NCI-H1694 (cell line): ENCODE results near the gene STXBP6.
"Not testable (repeated sequence)": the region's sequence is repeated elsewhere in the genome, so short reads cannot be mapped to it uniquely, and the experiment has no call there.

Experiments
- DNase-seq: peaks from one replicate; lab custom pipeline; 2025; lab: John Stamatoyannopoulos, UW

Gene STXBP6

DNA sequence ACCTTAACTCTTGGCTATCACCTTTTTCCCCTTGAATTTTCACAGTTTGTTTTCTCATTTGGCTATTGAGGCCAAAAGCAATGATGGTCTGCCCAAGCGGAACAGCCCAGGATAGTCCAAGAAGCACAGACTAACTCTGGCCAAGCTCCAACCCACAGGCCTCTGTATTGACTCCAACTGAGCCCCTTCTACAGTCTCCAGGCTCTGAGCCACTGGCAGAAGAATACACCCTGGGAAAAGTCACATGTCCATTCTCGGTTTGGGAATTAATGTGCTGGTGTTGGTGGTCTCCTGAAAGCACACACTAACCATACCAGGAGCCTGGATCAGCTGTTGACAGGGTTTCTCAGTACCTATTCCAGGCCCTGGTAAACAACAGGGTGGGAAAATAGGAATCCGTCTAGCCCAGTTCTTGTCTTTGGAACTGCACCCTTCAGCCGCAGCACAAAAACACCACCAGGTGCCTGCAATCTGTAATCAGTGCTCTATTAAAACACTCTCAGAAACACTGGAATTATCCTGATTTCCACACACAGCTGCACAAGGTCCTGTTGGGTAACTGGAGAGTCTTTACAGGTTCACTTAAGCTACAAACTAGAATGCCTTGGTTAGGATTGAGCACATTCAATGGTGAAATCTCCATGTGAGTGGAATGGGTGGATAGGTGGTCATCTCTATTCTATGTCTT lies 63.6 kb downstream of the STXBP6 start:
- no peak for DNase-seq

DNA sequence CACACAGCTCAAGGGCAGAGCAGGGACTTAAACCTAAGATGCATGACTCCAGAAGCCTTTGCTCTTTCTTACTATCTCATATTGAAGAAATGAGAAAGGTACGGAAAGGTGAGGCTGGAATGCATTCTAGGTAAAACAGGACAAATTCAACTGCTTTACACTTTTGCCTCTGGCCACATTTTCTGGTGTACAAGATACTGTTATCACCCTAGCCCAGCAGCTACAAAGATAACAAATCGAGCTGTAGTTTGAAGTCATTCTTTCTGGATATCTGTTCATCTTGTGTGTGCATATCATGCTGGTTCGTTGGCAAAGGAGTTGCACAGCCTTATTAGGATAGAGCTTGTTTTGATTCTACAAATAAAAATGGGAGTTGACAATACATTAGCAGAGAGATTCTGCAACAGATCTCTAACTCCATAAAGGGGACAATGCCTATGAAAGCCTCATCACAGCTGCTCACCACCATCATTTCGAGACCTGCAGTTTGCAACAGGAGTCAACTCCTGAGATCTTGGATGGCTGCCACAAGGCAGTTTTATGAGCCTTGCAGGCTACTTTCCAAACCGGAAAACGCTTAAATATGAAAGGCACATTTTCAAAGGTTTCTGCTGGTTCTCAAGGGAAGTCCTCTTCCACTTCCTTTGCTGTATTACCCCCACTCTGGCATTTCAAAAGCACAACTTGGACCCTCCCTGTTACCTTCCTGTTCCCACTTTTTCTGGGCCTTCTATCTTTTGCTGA lies 64.9 kb downstream of the STXBP6 start:
- DNase-seq: no peak

DNA sequence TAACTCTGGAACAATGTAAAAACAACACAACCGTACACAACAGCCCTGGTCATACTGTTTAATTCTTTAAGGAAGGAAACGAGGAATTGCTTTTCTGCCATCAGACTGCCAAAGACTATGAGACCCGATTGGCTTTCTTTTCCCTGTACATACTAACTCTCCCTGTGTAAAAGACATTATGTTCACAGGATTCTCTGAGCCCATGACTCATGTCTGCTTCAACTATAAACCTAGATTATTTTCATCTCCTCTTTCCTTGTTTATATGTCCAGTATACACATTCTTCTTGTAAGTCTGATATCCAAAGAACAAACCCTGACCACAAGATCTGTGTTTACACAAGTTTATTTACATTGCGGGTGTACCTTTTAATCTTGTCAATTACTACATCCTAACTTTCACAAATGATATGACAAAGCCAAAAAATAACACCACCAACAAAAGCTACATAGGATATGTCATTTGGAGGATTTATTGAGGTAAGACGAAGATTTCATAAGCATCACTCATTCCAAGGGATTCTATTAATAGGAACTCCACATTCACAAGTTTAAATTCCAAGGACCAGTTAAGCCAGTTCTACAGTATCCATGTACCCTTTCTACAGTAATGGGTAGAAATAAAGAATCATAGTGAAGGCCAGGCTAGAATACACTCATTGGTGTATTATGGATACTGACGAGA lies 67.3 kb downstream of the STXBP6 start:
- DNase-seq: no peak

DNA sequence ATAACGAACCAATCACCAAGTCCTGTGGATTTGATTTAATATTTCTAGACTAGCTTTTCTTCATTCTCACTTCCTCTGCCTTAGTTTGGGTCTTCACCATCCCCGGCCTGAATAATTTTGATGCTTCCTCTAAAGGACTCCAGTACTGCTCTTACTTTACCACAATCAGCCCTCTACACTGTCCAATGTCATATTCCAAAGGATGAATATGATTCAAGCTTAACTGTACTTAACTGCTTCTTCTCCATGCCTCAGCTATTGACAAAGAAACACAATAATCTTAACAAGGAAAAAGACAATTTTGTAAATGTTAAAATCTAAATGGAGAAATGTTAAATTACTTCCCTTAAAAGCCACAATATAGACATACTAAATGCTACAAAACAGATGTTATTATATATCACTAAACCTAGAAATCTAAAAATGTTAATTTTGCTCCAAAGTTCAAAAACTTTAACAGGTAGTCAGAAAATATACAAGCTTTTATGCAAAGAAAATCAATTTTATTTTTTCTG lies 70.2 kb downstream of the STXBP6 start:
- no peak for DNase-seq

DNA sequence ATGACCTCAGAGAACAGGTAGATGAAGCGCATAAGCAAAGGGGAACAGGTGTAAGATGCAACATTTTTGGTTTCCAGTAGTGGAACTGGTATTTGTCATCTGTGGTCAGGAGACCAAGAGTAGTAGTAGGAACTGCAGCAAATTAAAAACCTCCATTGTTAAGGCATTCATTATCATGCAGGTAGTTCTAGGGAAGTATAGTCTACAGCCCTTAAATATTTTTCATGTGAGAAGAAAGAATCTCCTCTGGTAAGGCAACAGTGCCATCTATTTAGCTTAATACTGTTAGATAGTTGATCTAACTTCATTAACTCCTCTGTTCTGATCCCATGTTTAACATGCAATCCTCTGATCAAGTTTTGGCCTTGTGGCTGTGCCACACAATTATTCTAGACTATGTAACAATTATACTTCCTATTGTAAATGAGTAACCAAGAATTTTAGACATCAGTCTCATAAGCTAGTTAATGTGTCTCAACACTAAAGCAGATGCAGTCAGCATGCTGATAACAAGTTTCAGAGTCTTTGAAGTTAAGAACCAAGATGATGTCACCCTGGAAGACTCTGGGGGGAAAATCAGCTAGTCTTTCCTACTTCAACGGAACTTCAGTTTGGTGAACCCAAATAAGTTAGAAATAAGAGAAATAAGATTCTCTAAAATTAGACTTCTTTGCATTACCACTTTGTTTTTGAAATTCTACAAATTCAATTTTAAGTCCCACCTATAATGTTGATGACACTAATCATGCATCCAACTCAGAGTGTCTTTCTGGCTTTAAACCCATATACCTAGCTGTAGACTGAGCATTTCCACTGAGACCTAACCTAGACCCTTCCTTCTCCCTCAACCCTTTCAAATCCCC lies 70.9 kb downstream of the STXBP6 start:
- DNase-seq: no peak

DNA sequence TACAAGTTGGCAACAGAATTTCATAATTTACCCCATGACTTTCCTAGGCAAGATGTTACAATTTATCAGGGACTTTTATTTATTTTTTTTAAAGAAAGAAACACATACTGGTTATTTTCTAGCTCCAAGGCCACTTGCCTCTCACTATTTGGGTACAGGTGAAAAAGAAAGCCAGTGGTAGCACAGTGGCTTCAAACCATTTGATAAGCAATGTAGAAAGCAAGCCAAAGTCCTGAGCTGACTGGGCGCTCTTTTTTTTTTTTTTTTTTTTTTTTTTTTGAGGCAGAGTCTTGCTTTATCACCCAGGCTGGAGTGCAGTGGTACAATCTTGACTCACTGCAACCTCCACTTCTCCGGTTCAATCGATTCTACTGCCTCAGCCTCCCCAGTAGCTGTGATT lies 73.3 kb downstream of the STXBP6 start:
- no peak for DNase-seq

DNA sequence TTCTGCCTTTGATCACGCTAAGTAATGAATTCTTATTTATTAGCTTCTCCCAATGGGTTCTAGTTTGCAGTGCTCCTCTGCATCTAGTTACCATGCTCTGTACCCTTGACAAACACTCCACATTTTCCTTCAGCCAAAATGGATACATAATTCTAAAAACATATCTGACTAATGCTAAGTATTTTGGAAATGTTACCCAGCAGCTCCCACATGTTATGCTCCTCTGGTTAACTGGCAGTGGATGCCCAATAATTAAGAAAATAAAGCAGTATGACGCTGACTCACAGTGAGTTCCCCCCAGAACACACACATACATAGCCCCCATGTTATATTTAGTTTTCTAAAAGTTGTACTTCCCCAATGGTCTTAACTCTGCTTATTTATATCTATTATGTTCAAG lies 74.6 kb downstream of the STXBP6 start:
- DNase-seq: no peak

DNA sequence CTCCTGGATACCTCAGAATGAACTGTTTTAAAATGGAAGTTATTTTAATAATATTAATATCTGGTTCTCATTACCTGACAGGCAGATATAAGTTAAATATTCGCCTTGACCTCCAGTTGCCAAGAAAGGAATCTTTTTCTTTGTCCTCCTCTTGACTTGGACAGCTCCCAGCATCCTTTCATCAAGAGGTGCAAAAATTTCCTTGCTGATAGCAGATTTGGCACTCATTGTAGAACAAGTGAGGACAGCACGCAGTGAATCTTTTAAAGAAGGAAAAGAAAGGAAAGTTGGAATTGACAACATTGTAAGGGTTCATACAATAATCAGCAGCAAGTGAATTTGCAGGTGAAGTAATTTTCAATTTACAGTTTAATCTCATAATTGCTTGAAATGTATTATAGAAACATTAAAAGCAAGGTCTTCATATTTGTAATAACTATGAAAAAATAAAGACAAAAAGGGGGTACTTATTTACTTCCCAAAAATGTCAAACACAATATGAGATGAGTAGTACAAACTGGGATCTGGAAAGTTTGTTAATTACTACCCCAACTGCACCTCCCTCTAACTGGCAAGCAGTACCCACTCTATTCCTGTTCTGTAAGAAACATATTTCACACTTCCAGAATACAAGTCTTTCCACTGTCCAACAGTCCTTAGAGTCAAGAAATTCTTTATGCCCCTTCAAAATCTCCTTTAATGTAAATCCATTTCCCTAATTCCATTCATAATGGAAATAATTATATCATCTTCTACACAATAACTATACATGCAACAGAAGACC lies 75.2 kb downstream of the STXBP6 start:
- DNase-seq: no peak

DNA sequence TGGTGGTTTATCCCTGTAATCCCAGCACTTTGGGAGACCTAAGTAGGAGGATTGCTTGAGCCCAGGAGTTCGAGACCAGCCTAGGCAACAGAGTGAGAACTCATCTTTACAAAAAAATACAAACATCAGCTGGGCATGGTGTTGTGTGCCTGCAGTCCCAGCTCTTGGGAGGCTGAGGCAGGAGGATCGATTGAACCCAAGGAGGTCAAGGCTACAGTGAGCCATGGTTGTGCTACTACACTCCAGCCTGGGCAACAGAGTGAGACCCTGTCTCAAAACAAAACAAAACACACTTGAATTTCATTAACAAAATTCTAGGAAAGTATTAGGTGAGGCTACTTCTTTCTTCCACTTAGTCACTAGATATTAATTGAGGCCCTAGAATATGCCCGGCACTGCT lies 77.1 kb downstream of the STXBP6 start:
- no peak for DNase-seq

DNA sequence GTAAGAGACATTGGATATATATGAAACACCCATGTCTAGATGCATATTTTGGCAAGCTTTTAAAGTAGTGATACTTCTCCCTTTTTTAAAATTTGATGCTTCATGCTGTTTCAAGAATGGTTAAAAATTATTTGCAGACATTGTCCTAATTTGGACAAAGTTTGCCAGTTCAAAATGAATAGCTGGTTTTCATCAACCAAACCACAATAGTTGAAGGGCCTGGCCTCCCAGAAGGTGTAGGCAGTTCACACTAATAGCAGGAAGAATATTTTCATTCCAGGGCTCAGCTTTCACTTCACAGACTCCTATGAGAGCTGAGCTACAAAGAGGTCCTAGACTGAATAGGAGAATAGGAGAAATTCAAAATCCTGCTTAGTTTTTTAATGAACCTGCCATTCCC lies 78.7 kb downstream of the STXBP6 start:
- DNase-seq: no peak

DNA sequence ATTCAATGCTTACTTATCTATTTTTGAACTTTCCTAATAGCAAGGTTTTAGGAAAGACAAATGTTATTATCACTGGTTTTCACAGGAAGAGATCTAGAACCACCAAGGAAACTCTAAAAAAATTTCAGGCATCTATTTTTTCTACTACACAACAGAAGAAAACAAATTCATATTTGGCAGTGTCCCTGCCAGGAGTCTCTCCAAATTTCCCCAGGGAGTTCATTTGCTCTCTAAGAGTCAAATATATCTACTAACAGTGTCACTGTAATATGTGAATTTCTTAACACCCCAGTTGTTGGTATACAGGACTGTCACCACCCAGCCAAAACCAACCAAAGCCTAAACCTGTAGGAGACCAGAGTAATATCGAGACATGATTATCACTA lies 83.4 kb downstream of the STXBP6 start:
- no peak for DNase-seq

DNA sequence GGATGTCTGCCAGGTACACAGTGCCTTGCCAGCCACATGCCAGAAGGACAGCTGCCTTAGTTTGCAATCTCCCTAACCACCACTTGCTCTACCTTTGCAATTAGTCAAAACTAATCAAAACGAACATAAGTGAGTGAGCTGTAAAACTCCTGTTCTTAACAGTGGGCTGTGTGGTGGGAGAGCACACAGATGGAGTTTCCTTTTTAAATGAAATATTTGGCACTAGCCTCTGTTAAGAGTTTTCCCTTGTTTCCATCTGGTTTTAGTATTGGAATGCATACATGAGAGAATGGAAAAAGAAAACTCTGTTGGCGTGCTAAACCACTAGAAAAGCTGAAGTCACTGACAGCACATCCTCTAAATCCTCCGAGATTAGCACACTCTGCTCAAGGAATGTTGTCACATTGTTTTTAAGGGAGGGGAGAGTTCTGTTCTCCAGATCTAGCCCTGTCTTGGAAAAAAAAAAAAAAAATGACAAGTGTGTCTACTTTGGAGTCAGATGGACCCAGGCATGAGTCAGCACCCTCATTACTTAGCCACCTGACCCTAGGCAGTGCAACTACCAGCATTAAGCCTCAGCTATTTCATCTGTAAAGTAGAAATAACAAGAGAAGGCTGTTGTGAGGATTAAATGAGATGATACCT lies 83.9 kb downstream of the STXBP6 start:
- no peak for DNase-seq

DNA sequence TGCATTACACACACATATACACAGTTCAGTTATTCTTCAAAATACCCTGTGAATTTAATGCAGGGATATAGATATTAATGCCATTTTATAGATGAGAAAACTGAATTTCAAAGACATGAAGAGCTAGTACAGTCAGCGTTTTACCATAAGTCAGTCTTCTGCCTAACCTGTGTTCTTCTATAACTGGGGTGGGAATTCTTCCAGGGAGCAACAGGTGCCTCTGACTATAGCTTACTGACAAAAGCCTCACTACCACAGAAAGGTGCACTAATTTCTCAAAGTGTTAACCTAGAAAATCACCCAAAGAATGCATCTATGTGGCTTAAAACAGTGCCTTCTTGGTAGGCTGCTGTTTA lies 84.4 kb downstream of the STXBP6 start:
- no peak for DNase-seq

DNA sequence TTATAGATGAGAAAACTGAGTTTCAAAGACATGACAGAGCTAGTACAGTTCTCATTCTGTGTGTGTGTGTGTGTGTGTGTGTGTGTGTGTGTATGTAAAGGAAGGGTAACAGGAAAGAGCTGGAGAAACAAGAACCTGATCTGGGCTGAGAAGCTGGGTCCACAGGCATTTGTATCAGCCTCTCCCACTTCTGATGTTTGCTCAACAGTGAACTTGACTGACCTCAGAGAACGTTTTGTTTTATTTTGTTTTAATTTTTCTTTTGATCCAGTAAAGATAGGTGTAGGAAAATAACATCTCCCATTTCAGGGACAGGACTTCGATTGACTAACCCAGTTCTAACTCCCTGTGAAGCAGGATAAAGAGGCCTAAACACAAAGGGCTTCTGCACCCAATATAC lies 85.4 kb downstream of the STXBP6 start:
- DNase-seq: no peak

DNA sequence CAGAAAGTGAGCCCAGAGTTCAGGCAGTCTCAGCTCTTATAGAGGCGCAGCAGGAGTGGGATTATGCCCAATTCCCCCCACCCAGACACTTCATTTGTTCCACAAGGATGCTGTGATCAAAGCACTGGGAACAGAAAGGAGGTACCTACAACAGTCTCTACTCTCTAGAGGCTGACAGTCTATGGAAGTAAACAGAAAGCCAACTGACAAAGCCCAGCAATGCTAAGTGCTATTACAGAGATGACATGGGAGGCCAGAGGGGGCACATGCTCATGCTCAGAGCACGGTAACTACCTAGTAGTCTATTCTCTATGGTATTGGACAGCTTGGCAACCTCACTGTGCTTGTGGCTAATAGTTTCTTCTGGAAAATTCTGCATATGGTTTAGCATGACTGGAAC lies 85.9 kb downstream of the STXBP6 start:
- DNase-seq: no peak

DNA sequence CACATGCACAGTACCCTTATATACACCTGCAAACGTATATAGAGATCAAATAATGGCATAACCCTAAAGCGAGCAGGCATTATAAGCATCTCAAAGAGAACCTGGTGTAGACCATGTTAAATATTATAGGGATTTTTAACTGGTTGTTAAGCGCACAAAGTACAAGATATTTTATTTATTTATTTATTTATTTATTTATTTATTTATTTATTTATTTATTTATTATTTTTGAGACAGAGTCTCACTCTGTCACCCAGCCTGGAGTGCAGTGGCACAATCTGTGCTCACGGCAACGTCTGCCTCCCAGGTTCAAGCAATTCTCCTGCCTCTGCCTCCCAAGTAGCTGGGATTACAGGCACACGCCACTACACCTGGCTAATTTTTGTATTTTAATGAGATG lies 87.8 kb downstream of the STXBP6 start:
- DNase-seq: not testable (repeated sequence)

DNA sequence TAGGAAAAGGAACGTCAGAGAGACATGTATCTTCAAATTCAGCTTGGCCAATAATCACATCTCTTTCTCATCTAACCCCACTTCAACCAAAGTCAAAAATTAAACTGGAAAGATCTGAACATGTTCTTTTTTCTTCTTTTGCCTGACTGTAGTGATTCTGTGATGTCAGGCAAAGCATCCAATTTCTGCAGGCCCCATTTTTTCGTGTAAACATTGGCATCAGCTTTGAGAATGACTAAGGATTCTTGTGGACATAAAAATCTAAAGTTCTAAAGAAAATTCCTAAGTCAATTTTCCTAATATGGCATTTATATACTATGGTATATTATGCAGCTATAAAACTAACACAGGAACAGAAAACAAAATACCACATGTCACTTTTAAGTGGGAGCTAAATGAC lies 89.1 kb downstream of the STXBP6 start:
- no peak for DNase-seq

DNA sequence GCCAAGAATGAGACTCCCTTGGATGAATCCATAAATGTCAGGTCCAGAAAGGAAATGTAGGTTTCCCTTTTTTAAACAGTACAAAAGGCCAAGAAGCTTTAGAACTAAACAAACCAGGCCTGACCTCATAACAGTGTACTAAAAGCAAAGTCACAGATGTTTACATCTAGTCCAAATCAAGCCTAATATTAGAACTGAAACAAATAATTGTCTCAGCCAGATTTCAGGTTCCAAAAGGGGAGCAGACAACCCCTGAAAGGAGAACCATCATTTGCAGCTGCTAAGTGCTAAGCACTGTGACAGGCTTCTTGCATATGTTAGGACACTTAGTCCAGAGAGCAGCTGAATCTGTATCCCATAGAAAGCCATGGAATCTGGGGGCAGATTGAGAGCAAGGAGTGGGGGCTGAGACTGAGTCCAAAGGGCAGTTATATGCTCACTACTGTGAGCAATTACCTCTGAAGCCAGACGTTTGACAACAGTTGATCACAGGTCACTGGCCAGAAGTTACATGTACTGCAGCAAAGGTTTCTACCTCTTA lies 90.1 kb downstream of the STXBP6 start:
- DNase-seq: no peak

DNA sequence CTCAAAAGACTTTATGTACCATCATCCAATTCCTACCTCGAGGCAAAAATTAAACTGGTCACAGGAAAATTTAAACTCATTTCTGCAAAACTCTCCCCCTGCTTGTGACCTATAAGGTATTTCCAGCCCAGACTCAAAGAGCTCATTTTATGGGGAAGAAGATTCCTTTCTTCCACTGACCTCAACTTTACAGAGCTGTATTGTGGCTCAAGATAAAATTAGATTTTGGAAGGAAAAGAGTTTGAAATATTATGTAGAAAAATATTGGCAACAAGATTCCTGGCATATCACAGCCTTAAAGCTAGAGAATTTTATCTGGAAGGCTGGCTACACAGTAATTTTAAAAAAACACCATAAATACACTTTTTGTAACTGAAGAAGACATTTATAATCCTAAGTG lies 91.7 kb downstream of the STXBP6 start:
- no peak for DNase-seq

DNA sequence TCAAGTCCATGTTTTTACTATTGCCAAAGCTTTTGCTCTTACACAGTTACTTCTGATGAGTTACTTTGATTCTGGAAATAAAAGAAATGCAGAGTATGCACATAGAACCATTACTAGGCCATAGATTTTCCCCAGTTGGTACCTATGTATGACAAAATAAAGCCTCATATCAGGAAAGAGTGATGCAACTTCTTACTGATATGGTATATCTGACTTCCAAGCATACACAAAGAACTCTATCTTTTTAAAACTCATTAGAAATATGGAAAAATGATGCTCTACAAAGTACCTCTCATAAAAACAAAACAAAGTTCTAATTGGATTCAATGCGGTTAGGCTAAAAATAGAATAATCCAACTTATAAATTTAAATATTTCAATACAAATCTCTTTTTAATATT lies 92.1 kb downstream of the STXBP6 start:
- no peak for DNase-seq

DNA sequence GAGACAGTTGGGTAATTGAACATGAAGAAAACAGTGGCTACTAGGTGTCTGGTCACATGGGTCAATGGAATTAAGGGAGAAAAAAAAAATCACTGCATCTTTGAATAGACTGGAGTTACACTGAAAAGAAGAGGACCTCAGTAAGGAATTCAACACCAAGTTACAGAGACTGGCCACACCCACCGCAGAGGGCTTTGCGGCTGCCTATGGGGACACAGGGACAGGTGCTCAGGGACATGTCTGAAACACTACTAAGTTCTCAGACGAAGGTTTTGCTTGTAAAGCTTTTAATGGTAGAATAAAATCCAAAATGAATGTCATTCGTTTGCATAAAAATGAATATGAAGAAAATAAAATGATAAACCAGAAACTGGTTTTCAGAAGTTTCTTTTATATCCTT lies 93.8 kb downstream of the STXBP6 start:
- no peak for DNase-seq
